Osteocyte (in vitro differentiated cells): Measurements from ENCODE around the gene CDV3. TPM values are rescaled to one million over a fixed set of nuclear protein-coding genes. Genes with fewer than 3 reads are reported as not detected.
"Not testable (repeated sequence)": the region's sequence is repeated elsewhere in the genome, so short reads cannot be mapped to it uniquely, and the experiment has no call there.

ENCODE experiments used
- DNase-seq: peaks from one replicate; pipeline ENCODE4 v3.0.0; 2021; ENCODE audit warnings: mixed read lengths; ENCODE audit not compliant: unreplicated experiment; ENCODE audit errors: extremely low spot score
- H3K27ac Mint-ChIP-seq: one replicate; pipeline ENCODE4 v1.8.0; 2021; ENCODE audit warnings: mild to moderate bottlenecking, mixed read lengths; ENCODE audit not compliant: unreplicated experiment
- H3K27me3 Mint-ChIP-seq: one replicate; pipeline ENCODE4 v1.8.0; 2021; ENCODE audit warnings: mixed read lengths; ENCODE audit not compliant: unreplicated experiment
- H3K36me3 Mint-ChIP-seq: one replicate; pipeline ENCODE4 v1.8.0; 2021; ENCODE audit warnings: mixed read lengths; ENCODE audit not compliant: unreplicated experiment
- H3K4me1 Mint-ChIP-seq: one replicate; pipeline ENCODE4 v1.8.0; 2021; ENCODE audit warnings: mixed read lengths; ENCODE audit not compliant: unreplicated experiment
- H3K4me3 Mint-ChIP-seq: one replicate; pipeline ENCODE4 v1.8.0; 2021; ENCODE audit warnings: mild to moderate bottlenecking, moderate library complexity, mixed read lengths; ENCODE audit not compliant: unreplicated experiment
- H3K9me3 Mint-ChIP-seq: one replicate; pipeline ENCODE4 v1.8.0; 2021; ENCODE audit warnings: mixed read lengths; ENCODE audit not compliant: unreplicated experiment
- long read RNA-seq: library from polyadenylated mRNA; unstranded; transcript quantifications from one replicate; pipeline ENCODE4 v2.0.0, GENCODE V29; 2021
- total RNA-seq: library from RNA; stranded (reverse); gene quantifications from 2 replicates; pipeline ENCODE4 v1.2.1, GENCODE V29; 2021
- TF ChIP-seq, protein P1 (sequence below): fragments of 200-600 bp; sonication (generic); IDR thresholded peaks from 2 replicates; pipeline ENCODE4 v1.5.0; 2021; ENCODE audit warnings: antibody characterized with exemption, mild to moderate bottlenecking, moderate library complexity

The CDV3 gene, protein sequence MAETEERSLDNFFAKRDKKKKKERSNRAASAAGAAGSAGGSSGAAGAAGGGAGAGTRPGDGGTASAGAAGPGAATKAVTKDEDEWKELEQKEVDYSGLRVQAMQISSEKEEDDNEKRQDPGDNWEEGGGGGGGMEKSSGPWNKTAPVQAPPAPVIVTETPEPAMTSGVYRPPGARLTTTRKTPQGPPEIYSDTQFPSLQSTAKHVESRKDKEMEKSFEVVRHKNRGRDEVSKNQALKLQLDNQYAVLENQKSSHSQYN
- 183 and 193 TPM in 2 replicates for total RNA-seq
- long read RNA-seq, partial matches to known transcripts: 18 of 66 reads
- long read RNA-seq, other reads (novel, unspliced or antisense): 47 of 66 reads

DNA sequence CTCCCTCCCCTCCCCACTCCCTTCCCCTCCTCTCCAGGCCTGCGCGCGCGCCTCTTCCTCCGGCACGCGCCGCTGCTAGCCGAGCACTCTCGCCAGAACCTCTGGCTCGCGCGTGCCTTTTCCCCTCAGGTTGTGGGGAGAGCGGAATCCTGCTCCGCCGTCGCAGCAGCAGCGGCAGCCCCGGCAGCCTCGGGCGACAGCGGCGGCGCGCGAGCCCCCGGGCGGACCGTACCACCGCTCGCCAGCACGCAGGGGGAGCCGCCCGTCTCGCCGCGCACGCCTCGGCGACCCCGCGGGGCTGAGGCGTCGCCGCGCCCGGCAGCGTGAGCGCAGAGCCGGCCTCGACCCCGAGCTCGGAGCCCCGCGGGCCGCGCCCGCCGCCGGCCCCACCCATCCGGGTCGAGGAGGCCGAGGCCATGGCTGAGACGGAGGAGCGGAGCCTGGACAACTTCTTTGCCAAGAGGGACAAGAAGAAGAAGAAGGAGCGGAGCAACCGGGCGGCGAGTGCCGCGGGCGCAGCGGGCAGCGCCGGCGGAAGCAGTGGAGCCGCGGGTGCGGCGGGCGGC is at the start of gene CDV3:
TSS of gene CDV3 (plus strand) at position 58 of the 566 bp plus-strand sequence. CDS start at position 417, 359 bp downstream.
- no peak for DNase-seq
- H3K27me3 Mint-ChIP-seq: no peaks in the 10 kb centered on the region
- H3K9me3 Mint-ChIP-seq: no peaks in the 10 kb centered on the region
- peak within 1 kb of the TSS; percentile 97 for H3K27ac Mint-ChIP-seq
- peaks cover 76% of the 10 kb centered on the region for H3K4me1 Mint-ChIP-seq
- TF ChIP-seq, protein P1, sequence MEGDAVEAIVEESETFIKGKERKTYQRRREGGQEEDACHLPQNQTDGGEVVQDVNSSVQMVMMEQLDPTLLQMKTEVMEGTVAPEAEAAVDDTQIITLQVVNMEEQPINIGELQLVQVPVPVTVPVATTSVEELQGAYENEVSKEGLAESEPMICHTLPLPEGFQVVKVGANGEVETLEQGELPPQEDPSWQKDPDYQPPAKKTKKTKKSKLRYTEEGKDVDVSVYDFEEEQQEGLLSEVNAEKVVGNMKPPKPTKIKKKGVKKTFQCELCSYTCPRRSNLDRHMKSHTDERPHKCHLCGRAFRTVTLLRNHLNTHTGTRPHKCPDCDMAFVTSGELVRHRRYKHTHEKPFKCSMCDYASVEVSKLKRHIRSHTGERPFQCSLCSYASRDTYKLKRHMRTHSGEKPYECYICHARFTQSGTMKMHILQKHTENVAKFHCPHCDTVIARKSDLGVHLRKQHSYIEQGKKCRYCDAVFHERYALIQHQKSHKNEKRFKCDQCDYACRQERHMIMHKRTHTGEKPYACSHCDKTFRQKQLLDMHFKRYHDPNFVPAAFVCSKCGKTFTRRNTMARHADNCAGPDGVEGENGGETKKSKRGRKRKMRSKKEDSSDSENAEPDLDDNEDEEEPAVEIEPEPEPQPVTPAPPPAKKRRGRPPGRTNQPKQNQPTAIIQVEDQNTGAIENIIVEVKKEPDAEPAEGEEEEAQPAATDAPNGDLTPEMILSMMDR: no peak
- H3K36me3 Mint-ChIP-seq: peaks cover 24% of the 10 kb centered on the region
- peak within 1 kb of the TSS; percentile 94 for H3K4me3 Mint-ChIP-seq

DNA sequence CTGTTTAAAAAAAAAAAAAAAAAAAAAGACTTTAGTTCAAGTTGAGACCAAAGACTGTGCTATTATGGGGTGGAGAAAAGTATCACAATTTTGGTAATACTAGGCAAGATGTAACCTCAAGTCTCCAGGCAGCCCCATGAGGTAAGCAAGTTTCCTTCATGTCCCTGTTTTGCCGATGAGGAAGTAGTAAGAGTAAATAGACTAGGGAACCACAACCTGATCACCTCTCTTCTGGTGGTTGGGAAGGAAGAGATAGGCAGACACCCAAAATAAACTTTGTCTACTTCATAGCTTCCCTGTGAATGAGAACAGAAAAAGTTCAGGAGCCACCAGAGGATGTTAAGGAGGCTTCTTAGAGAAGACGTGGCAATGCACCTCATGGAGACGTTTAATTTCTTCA is 49.7 kb upstream of the CDV3 start:
- H3K27me3 Mint-ChIP-seq, H3K9me3 Mint-ChIP-seq, H3K4me3 Mint-ChIP-seq, H3K4me1 Mint-ChIP-seq, H3K27ac Mint-ChIP-seq, DNase-seq, H3K36me3 Mint-ChIP-seq: not testable (repeated sequence)

DNA sequence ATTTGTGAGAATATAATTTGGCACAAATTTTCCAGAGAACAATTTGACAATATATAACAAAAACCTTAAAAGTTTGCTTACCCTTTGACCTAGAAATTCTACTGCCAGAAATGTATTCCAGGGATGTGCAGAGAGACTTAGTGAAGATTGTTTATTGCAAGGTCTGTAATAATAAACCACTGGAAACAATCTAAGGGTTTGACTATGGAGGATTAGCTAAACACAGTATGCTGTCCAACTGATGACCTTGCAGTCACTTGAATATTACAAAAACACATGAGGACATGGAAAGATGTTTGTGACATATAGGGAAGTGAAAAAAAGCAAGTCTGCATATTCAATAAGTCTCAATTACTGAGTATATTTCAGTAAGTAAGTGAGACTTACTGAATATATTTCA is 48.1 kb upstream of the CDV3 start:
- TF ChIP-seq, protein P1: no peak
- Mint-ChIP-seq H3K4me3 (no peak overlapping the region), H3K36me3 (no peaks in the 10 kb centered on the region), H3K27me3 (no peaks in the 10 kb centered on the region), H3K27ac (no peak overlapping the region), H3K4me1 (peaks cover 6% of the 10 kb centered on the region), H3K9me3 (peaks cover 7% of the 10 kb centered on the region)
- DNase-seq: no peak

DNA sequence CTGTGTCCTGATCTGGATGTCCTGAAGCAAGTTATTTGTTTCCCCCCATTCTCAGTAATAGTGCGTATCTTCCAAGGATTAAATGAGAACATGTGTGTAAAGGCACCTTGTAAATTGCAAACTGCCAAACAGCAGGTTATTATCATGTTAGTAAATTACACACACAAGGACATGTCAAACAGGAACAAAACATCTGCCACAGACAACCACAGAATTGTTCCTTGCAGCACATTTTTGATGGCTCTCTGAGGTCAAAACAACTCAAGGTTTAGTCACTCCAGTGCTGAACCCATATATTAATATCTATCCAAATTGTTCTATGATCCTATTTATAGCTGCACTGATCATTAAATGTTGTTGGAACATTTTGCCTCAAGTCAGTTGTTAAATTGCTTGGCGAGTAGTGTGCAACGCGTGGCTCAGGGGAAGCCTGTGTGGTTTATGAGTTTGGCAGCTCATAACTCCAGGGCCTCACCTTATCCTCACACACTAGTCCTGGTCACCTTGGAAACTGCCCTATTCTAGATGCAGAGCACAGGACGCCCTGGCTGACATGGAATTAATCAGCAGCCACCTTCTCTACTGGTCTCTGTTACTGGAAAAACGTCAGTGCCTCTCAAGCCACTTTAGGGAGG is 46.3 kb upstream of the CDV3 start:
- DNase-seq: no peak
- H3K4me3 Mint-ChIP-seq: no peak overlapping the region
- H3K36me3 Mint-ChIP-seq: no peaks in the 10 kb centered on the region
- H3K27ac Mint-ChIP-seq: no peak overlapping the region
- peaks cover 13% of the 10 kb centered on the region for H3K4me1 Mint-ChIP-seq
- peaks cover 7% of the 10 kb centered on the region for H3K9me3 Mint-ChIP-seq
- TF ChIP-seq, protein P1: no peak
- no peaks in the 10 kb centered on the region for H3K27me3 Mint-ChIP-seq

DNA sequence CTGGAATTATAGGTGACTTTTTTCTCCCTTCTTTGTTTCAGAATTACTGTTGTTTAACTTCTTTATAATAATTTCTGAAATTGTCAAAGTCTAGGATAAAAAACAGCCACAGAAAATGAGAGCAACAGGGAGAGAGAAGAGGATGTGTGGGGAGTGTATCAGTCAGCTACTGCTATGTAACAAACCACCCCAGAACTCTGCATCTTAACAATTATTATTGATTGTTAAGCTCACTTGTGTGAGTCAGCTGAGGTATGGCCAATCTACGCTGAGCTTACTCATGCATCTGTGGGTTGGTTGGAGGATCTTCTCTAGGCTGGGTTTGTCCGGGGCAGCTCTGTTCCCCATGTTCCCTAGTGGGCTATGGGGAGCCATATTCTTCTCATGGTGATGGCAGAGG is 43.7 kb upstream of the CDV3 start:
- Mint-ChIP-seq H3K4me3 (no peak overlapping the region), H3K27me3 (no peaks in the 10 kb centered on the region), H3K9me3 (peaks cover 7% of the 10 kb centered on the region), H3K27ac (no peak overlapping the region), H3K36me3 (no peaks in the 10 kb centered on the region), H3K4me1 (peaks cover 21% of the 10 kb centered on the region)
- DNase-seq: no peak
- TF ChIP-seq, protein P1: no peak
